Neural cell (in vitro differentiated cells): ENCODE results near the gene IFNGR2. TPM values are rescaled to one million over a fixed set of nuclear protein-coding genes. Genes with fewer than 3 reads are reported as not detected.

ENCODE experiments used
- H2AFZ ChIP-seq: fragments of 200-600, 300-800 bp; sonication (generic), shearing (Covaris generic); 2 replicates; pipeline ENCODE4 v1.6.0; 2014; ENCODE audit warnings: low read depth, mild to moderate bottlenecking, antibody characterized with exemption, low read length, moderate library complexity
- H3F3A ChIP-seq: fragments of 200-600 bp; shearing (Covaris generic); 2 replicates; pipeline ENCODE4 v1.6.1; 2016; ENCODE audit warnings: mild to moderate bottlenecking, moderate library complexity, mixed read lengths, antibody characterized with exemption, low read length; ENCODE audit not compliant: insufficient read depth, poor library complexity, severe bottlenecking
- H3K27ac ChIP-seq: fragments of 200-600, 300-800 bp; sonication (generic), shearing (Covaris generic); 2 replicates; pipeline ENCODE4 v1.5.1; 2014; ENCODE audit warnings: mild to moderate bottlenecking, low read length, moderate library complexity
- H3K27me3 ChIP-seq: fragments of 300-800, 200-600 bp; sonication (generic), shearing (Covaris generic); 2 replicates; pipeline ENCODE4 v1.6.0; 2014; ENCODE audit warnings: mild to moderate bottlenecking, low read depth, low read length, moderate library complexity; ENCODE audit not compliant: insufficient read depth
- H3K36me3 ChIP-seq: fragments of 300-800, 200-600 bp; sonication (generic), shearing (Covaris generic); 2 replicates; pipeline ENCODE4 v1.5.1; 2014; ENCODE audit warnings: mild to moderate bottlenecking, antibody characterized with exemption, low read length, moderate library complexity; ENCODE audit not compliant: insufficient read depth
- H3K4me2 ChIP-seq: fragments of 300-800, 200-600 bp; sonication (generic), shearing (Covaris generic); 2 replicates; pipeline ENCODE4 v1.6.0; 2014; ENCODE audit warnings: mild to moderate bottlenecking, low read length
- H3K4me3 ChIP-seq: fragments of 300-800, 200-600 bp; sonication (generic), shearing (Covaris generic); 2 replicates; pipeline ENCODE4 v1.5.1; 2014; ENCODE audit warnings: mild to moderate bottlenecking, low read length, moderate library complexity
- H3K79me2 ChIP-seq: fragments of 200-600 bp; shearing (Covaris generic); replicated peaks from 2 replicates; pipeline ENCODE4 v1.6.0; 2014; ENCODE audit warnings: mild to moderate bottlenecking, low read length, moderate library complexity; ENCODE audit not compliant: insufficient read depth
- H3K9ac ChIP-seq: fragments of 300-800, 200-600 bp; sonication (generic), shearing (Covaris generic); 2 replicates; pipeline ENCODE4 v1.6.1; 2016; ENCODE audit warnings: mild to moderate bottlenecking, low read length, mixed read lengths
- H3K9me2 ChIP-seq: fragments of 200-600 bp; shearing (Covaris generic); 2 replicates; pipeline ENCODE4 v1.6.1; 2016; ENCODE audit warnings: mild to moderate bottlenecking, low read length, mixed read lengths; ENCODE audit not compliant: insufficient read depth
- H3K9me3 ChIP-seq: fragments of 200-600, 300-800 bp; sonication (generic), shearing (Covaris generic); 2 replicates; pipeline ENCODE4 v1.6.1; 2016; ENCODE audit warnings: mild to moderate bottlenecking, mixed run types, low read length, moderate library complexity, mixed read lengths
- H4K20me1 ChIP-seq: fragments of 200-600 bp; shearing (Covaris generic); 2 replicates; pipeline ENCODE4 v1.6.1; 2016; ENCODE audit warnings: mild to moderate bottlenecking, mixed run types; ENCODE audit not compliant: insufficient read depth
- CTCF ChIP-seq: fragments of 450-650 bp; IDR thresholded peaks from 2 replicates; pipeline ENCODE4 v1.5.1; 2014; ENCODE audit warnings: antibody characterized with exemption, mild to moderate bottlenecking, moderate library complexity; ENCODE audit not compliant: poor library complexity, severe bottlenecking
- EP300 ChIP-seq: fragments of 450-650 bp; conservative IDR thresholded peaks from 2 replicates; pipeline ENCODE4 v1.6.1; 2014; ENCODE audit warnings: antibody characterized with exemption, mild to moderate bottlenecking, moderate library complexity; ENCODE audit not compliant: poor library complexity, severe bottlenecking
- EZH2 ChIP-seq: fragments of 200-600, 300-800 bp; shearing (Covaris generic), sonication (generic); IDR thresholded peaks from 2 replicates; pipeline ENCODE4 v1.6.1; 2014; ENCODE audit warnings: antibody characterized with exemption, low read length, borderline replicate concordance, mild to moderate bottlenecking; ENCODE audit not compliant: insufficient read depth, poor library complexity, severe bottlenecking
- MXI1 ChIP-seq: fragments of 450-650 bp; conservative IDR thresholded peaks from 2 replicates; pipeline ENCODE4 v1.6.1; 2014; ENCODE audit warnings: antibody characterized with exemption, mild to moderate bottlenecking; ENCODE audit not compliant: poor library complexity, severe bottlenecking
- POLR2AphosphoS5 ChIP-seq: IDR thresholded peaks from 2 replicates; pipeline ENCODE4 v1.6.1; 2012
- RAD21 ChIP-seq: fragments of 450-650 bp; conservative IDR thresholded peaks from 2 replicates; pipeline ENCODE4 v1.6.1; 2014; ENCODE audit warnings: antibody characterized with exemption, mild to moderate bottlenecking, moderate library complexity
- REST ChIP-seq: IDR thresholded peaks from 2 replicates; pipeline ENCODE4 v1.6.1; 2012; ENCODE audit warnings: borderline replicate concordance
- SMC3 ChIP-seq: fragments of 450-650 bp; conservative IDR thresholded peaks from 2 replicates; pipeline ENCODE4 v1.6.1; 2014; ENCODE audit warnings: antibody characterized with exemption, mild to moderate bottlenecking, moderate library complexity; ENCODE audit not compliant: poor library complexity
- TAF1 ChIP-seq: IDR thresholded peaks from 2 replicates; pipeline ENCODE4 v1.6.1; 2012; ENCODE audit warnings: low read depth
- polyA plus RNA-seq: library from polyadenylated mRNA; depleted of rRNA; stranded (reverse); fragments of >200 nt; gene quantifications from 2 replicates; pipeline ENCODE4 v1.2.3, GENCODE V29; 2014

The IFNGR2 gene
- polyA plus RNA-seq, 1 donor from 2014 or later, result 57.2 TPM

GRCh38 chr21:33418691-33419090 lies 15.5 kb downstream of the IFNGR2 start:
- Histone ChIP-seq H3K79me2 (no peaks in the 10 kb centered on the region), H3K27ac (no peak overlapping the region), H3F3A (no peaks in the 10 kb centered on the region), H3K4me3 (no peak overlapping the region), H4K20me1 (no peaks in the 10 kb centered on the region), H3K9me3 (no peaks in the 10 kb centered on the region), H3K9ac (no peak overlapping the region), H3K27me3 (no peaks in the 10 kb centered on the region), H3K9me2 (no peaks in the 10 kb centered on the region), H2AFZ (no peak overlapping the region), H3K4me2 (no peak overlapping the region), H3K36me3 (peaks cover 4% of the 10 kb centered on the region)
- TF ChIP-seq CTCF (no peak), RAD21 (no peak), EZH2 (no peak), TAF1 (no peak), EP300 (no peak), MXI1 (no peak), POLR2AphosphoS5 (no peak), SMC3 (no peak), REST (no peak)

GRCh38 chr21:33419538-33420123 lies 16.4 kb downstream of the IFNGR2 start:
- Histone ChIP-seq H3K36me3 (peaks cover 4% of the 10 kb centered on the region), H4K20me1 (no peaks in the 10 kb centered on the region), H3F3A (no peaks in the 10 kb centered on the region), H3K9ac (no peak overlapping the region), H3K27me3 (no peaks in the 10 kb centered on the region), H3K9me3 (no peaks in the 10 kb centered on the region), H3K9me2 (no peaks in the 10 kb centered on the region), H3K79me2 (no peaks in the 10 kb centered on the region), H2AFZ (no peak overlapping the region), H3K27ac (no peak overlapping the region), H3K4me3 (no peak overlapping the region), H3K4me2 (no peak overlapping the region)
- TF ChIP-seq MXI1 (no peak), TAF1 (no peak), POLR2AphosphoS5 (no peak), SMC3 (no peak), REST (no peak), EZH2 (no peak), RAD21 (no peak), CTCF (no peak), EP300 (no peak)
